Measurements from ENCODE around the gene GSTCD. TPM values are rescaled to one million over a fixed set of nuclear protein-coding genes. Genes with fewer than 3 reads are reported as not detected.

GSTCD gene
- total RNA-seq, 1 experiment from 2014 or later, result 29.0 TPM

DNA sequence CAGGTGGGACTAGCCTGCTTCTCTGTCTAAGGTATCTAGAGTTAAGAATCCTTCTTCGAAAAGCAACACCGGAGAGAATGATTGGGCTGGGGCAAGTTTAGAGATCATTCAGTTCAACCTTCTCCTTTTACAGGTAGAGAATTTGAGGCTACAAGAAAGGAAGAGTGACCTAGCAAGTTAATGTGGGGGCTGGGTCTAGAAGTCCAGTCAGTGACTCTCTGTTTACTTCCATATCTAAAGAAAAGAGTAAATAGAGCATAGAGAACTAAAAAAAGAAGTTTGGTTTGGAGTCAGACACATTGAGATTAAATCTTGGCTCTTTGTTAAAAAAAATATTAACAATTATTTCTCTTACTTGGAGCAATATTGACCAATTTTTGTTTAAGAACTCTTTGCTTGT, 122.6 kb downstream of the GSTCD start:
- H3K36me3 ChIP-seq (ENCODE audit: insufficient read depth, low read length, poor library complexity, severe bottlenecking), result no peaks in the 10 kb centered on the region
- POLR2A ChIA-PET (ENCODE audit: low non-redundant PET), result no interaction called here
- TF ChIP-seq, protein P1, sequence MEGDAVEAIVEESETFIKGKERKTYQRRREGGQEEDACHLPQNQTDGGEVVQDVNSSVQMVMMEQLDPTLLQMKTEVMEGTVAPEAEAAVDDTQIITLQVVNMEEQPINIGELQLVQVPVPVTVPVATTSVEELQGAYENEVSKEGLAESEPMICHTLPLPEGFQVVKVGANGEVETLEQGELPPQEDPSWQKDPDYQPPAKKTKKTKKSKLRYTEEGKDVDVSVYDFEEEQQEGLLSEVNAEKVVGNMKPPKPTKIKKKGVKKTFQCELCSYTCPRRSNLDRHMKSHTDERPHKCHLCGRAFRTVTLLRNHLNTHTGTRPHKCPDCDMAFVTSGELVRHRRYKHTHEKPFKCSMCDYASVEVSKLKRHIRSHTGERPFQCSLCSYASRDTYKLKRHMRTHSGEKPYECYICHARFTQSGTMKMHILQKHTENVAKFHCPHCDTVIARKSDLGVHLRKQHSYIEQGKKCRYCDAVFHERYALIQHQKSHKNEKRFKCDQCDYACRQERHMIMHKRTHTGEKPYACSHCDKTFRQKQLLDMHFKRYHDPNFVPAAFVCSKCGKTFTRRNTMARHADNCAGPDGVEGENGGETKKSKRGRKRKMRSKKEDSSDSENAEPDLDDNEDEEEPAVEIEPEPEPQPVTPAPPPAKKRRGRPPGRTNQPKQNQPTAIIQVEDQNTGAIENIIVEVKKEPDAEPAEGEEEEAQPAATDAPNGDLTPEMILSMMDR (conservative IDR thresholded peaks at IDR 0.05; ENCODE audit: low read depth, low read length), result no peak
- no peak for TF ChIP-seq EZH2 (IDR thresholded peaks at IDR 0.05; ENCODE audit: borderline replicate concordance, low read depth, low read length, poor library complexity, severe bottlenecking)
- no peak overlapping the region for H3K27ac ChIP-seq (ENCODE audit: low read depth, low read length, poor library complexity, severe bottlenecking)
- H3K9me3 ChIP-seq (ENCODE audit: low read depth, low read length, poor library complexity, severe bottlenecking), result no peaks in the 10 kb centered on the region
- H3K4me1 ChIP-seq (ENCODE audit: insufficient read depth, low read length, poor library complexity, severe bottlenecking), result no peaks in the 10 kb centered on the region
- no peak overlapping the region for H3K4me3 ChIP-seq (ENCODE audit: low read depth, low read length, poor library complexity, severe bottlenecking)
- CTCF ChIA-PET, result no interaction called here
- intact Hi-C loops (cut with micrococcal nuclease; ENCODE audit: unreplicated experiment), result no loop called here
- no peak for DNase-seq (ENCODE audit: low spot score)
- H3K27me3 ChIP-seq (replicated peaks; ENCODE audit: insufficient read depth, low read depth, low read length, poor library complexity), result no peaks in the 10 kb centered on the region
- no TSS peak for BruUV-seq (replicated peaks)

DNA sequence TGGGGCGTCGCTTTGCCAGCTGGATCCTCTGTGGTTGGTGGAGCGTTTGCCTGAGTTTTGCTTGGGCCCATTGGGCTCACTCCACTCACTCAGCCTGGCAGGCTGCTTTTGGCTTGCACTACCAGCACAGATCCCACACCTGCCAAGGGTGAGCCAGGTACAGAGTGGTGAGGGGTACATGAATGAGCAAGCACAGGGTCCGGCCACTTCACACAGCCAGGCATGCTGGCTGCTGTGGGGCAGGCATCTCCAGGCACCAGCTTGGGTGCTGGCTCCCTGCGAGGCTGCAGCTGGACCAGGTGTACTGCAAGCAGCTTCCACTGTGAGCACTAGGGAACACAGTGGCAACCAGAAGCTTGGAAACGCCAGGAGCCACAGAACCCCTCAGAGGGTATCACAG, 126.6 kb downstream of the GSTCD start:
- Histone ChIP-seq H3K4me3 (ENCODE audit: low read depth, low read length, poor library complexity, severe bottlenecking) (no peak overlapping the region), H3K9me3 (ENCODE audit: low read depth, low read length, poor library complexity, severe bottlenecking) (no peaks in the 10 kb centered on the region), H3K27ac (ENCODE audit: low read depth, low read length, poor library complexity, severe bottlenecking) (no peak overlapping the region), H3K4me1 (ENCODE audit: insufficient read depth, low read length, poor library complexity, severe bottlenecking) (no peaks in the 10 kb centered on the region), H3K36me3 (ENCODE audit: insufficient read depth, low read length, poor library complexity, severe bottlenecking) (no peaks in the 10 kb centered on the region), H3K27me3 (replicated peaks; ENCODE audit: insufficient read depth, low read depth, low read length, poor library complexity) (no peaks in the 10 kb centered on the region)
- BruUV-seq (replicated peaks), result no TSS peak
- intact Hi-C loops (cut with micrococcal nuclease; ENCODE audit: unreplicated experiment), result no loop called here
- CTCF ChIA-PET, result no interaction called here
- DNase-seq (ENCODE audit: low spot score), result no peak
- TF ChIP-seq, protein P1 (conservative IDR thresholded peaks at IDR 0.05; ENCODE audit: low read depth, low read length), result no peak
- no peak for TF ChIP-seq EZH2 (IDR thresholded peaks at IDR 0.05; ENCODE audit: borderline replicate concordance, low read depth, low read length, poor library complexity, severe bottlenecking)
- POLR2A ChIA-PET (ENCODE audit: low non-redundant PET), result no interaction called here

DNA sequence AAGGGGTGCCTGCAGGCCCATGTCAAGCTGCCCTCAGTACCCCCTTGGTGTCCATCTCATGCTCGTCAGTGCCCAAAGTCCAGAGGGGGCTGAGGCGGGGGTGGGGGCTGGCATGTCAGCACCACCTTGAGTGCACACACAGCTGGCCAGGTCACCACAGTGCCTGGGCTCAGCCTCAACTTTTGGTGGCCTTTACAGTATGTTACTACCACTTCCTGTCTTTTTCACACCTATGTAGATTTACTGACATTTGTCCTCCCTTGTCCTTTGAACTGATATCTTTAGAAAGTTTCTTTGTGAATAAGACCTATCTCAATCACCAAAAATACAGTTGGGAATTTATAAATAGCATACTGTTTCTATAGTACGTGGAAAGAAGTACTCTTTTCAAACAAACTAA, 128.0 kb downstream of the GSTCD start:
- Histone ChIP-seq H3K27ac (ENCODE audit: low read depth, low read length, poor library complexity, severe bottlenecking) (no peak overlapping the region), H3K9me3 (ENCODE audit: low read depth, low read length, poor library complexity, severe bottlenecking) (no peaks in the 10 kb centered on the region), H3K36me3 (ENCODE audit: insufficient read depth, low read length, poor library complexity, severe bottlenecking) (no peaks in the 10 kb centered on the region), H3K27me3 (replicated peaks; ENCODE audit: insufficient read depth, low read depth, low read length, poor library complexity) (no peaks in the 10 kb centered on the region), H3K4me1 (ENCODE audit: insufficient read depth, low read length, poor library complexity, severe bottlenecking) (no peaks in the 10 kb centered on the region), H3K4me3 (ENCODE audit: low read depth, low read length, poor library complexity, severe bottlenecking) (no peak overlapping the region)
- DNase-seq (ENCODE audit: low spot score), result no peak
- ChIA-PET POLR2A (ENCODE audit: low non-redundant PET) (no interaction called here), CTCF (no interaction called here)
- BruUV-seq (replicated peaks), result no TSS peak
- no peak for TF ChIP-seq EZH2 (IDR thresholded peaks at IDR 0.05; ENCODE audit: borderline replicate concordance, low read depth, low read length, poor library complexity, severe bottlenecking)
- TF ChIP-seq, protein P1 (conservative IDR thresholded peaks at IDR 0.05; ENCODE audit: low read depth, low read length), result no peak
- intact Hi-C loops (cut with micrococcal nuclease; ENCODE audit: unreplicated experiment), result no loop called here
